NB4 (cell line): ENCODE measurements around the gene CCDC158.

ENCODE experiments used
- POLR2A ChIP-seq: IDR thresholded peaks from 2 replicates; pipeline ENCODE4 v1.6.1; 2011; ENCODE audit warnings: mild to moderate bottlenecking; ENCODE audit not compliant: insufficient read length; ENCODE audit errors: extremely low read depth
- TF ChIP-seq, protein P1 (sequence below): IDR thresholded peaks from one replicate; pipeline ENCODE4 v1.5.1; 2012; ENCODE audit warnings: low read depth, low read length
- TF ChIP-seq, protein P2 (sequence below): IDR thresholded peaks from 2 replicates; pipeline ENCODE4 v1.6.1; 2011; ENCODE audit warnings: low read depth, low read length

DNA sequence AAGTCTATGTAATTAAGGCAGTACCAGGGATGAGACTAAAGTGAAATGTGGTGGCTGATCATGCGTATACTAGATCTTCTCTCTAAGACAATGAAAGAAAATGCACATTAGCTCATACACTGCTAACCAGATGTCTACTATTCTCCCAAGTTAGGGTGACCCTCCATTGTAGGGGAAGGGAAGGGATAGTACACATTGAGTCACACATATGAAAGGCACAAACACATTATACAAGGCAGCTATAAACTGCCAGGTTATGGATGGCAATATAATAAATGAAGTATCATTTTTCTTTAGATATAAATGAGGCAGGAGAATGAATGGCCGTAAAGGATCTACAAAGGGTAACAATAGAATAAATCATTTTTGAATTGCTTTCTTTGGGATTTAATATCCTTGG, 18.6 kb upstream of the CCDC158 start:
- TF ChIP-seq, protein P1, sequence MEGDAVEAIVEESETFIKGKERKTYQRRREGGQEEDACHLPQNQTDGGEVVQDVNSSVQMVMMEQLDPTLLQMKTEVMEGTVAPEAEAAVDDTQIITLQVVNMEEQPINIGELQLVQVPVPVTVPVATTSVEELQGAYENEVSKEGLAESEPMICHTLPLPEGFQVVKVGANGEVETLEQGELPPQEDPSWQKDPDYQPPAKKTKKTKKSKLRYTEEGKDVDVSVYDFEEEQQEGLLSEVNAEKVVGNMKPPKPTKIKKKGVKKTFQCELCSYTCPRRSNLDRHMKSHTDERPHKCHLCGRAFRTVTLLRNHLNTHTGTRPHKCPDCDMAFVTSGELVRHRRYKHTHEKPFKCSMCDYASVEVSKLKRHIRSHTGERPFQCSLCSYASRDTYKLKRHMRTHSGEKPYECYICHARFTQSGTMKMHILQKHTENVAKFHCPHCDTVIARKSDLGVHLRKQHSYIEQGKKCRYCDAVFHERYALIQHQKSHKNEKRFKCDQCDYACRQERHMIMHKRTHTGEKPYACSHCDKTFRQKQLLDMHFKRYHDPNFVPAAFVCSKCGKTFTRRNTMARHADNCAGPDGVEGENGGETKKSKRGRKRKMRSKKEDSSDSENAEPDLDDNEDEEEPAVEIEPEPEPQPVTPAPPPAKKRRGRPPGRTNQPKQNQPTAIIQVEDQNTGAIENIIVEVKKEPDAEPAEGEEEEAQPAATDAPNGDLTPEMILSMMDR: no peak
- TF ChIP-seq, protein P2, sequence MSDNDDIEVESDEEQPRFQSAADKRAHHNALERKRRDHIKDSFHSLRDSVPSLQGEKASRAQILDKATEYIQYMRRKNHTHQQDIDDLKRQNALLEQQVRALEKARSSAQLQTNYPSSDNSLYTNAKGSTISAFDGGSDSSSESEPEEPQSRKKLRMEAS: no peak
- TF ChIP-seq POLR2A: no peak
